Measurements from ENCODE around the gene PRAMEF9. TPM values are rescaled to one million over a fixed set of nuclear protein-coding genes. Genes with fewer than 3 reads are reported as not detected.

PRAMEF9 gene
- total RNA-seq, 4 donors from 2014 or later = not detected

GRCh38 chr1:13228343-13228781, 56.7 kb downstream of the PRAMEF9 start:
- Histone ChIP-seq H3K36me3 (no peaks in the 10 kb centered on the region), H3K9me3 (no peaks in the 10 kb centered on the region), H3K27me3 (peaks cover 4% of the 10 kb centered on the region), H3K4me3 (replicated peaks in 1 of 3) (no peak overlapping the region), H3K4me1 (no peaks in the 10 kb centered on the region), H3K27ac (no peak overlapping the region)
- intact Hi-C loops (cut with DNase I) = no loop called here
- 81 to 83% methylated on average over 7 of the region's 7 CpGs for WGBS, 2 donors
- no peak for TF ChIP-seq POLR2A (IDR thresholded peaks at IDR 0.05)
- TF ChIP-seq CTCF (IDR thresholded peaks at IDR 0.05) = peak in 4 of 6 experiments; percentile 20 to 39 (median 32)
- DNase-seq = peak; percentile 32 to 60

Other genes with a start within 250 kb of the PRAMEF9 start
- not detected for gene PRAMEF6, start 224.3 kb upstream of the PRAMEF9 start, total RNA-seq
- gene PRAMEF27, start 115.3 kb upstream of the PRAMEF9 start, total RNA-seq = not detected
- not detected for gene HNRNPCL3, start 111.1 kb upstream of the PRAMEF9 start, total RNA-seq
- not detected for gene PRAMEF25, start 101.1 kb upstream of the PRAMEF9 start, total RNA-seq
- gene HNRNPCL2, start 55.0 kb upstream of the PRAMEF9 start, total RNA-seq = not detected
- not detected for gene PRAMEF26, start 15.8 kb upstream of the PRAMEF9 start, total RNA-seq
- gene HNRNPCL4, start 6.2 kb upstream of the PRAMEF9 start, total RNA-seq = not detected
- gene PRAMEF13, start 29.6 kb downstream of the PRAMEF9 start, total RNA-seq = not detected
- not detected for gene PRAMEF18, start 54.3 kb downstream of the PRAMEF9 start, total RNA-seq
- gene PRAMEF5, start 82.3 kb downstream of the PRAMEF9 start, total RNA-seq = not detected
- gene PRAMEF8, start 113.3 kb downstream of the PRAMEF9 start, total RNA-seq = not detected
- gene PRAMEF33, start 131.7 kb downstream of the PRAMEF9 start, total RNA-seq = not detected
- gene PRAMEF15, start 143.7 kb downstream of the PRAMEF9 start, total RNA-seq = not detected
- not detected for gene PRAMEF14, start 175.3 kb downstream of the PRAMEF9 start, total RNA-seq
- not detected for gene PRAMEF19, start 200.1 kb downstream of the PRAMEF9 start, total RNA-seq
- not detected for gene PRAMEF17, start 217.8 kb downstream of the PRAMEF9 start, total RNA-seq
- not detected for gene PRAMEF20, start 238.6 kb downstream of the PRAMEF9 start, total RNA-seq